CD4-positive, alpha-beta T cell treated with Interleukin-17A for 1 hour (primary cell): ENCODE results near the gene AUTS2.
"Not testable (repeated sequence)": the region's sequence is repeated elsewhere in the genome, so short reads cannot be mapped to it uniquely, and the experiment has no call there.

Source experiments
- DNase-seq: peaks from one replicate; pipeline ENCODE4 v3.0.0-alpha.2; 2020

Gene AUTS2

DNA sequence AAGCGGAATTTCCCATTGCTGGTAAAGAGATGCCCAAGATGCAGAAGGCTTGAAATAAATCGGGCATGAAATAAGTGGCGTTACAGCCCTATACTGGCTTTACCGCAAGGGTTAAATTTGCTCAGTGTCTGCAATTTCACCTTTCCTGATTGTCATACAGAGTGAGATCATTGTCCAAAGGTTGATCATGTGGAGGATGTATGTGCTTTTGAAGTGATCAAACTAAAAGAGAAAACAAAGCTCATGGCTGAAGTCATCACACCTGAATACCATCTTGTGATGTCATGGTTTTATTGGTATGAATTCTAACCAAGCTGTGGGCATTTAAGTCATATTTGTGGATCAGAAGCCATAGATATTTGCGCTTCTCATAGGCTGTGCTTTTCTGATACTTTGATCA, 635.5 kb downstream of the AUTS2 start:
- no peak for DNase-seq

DNA sequence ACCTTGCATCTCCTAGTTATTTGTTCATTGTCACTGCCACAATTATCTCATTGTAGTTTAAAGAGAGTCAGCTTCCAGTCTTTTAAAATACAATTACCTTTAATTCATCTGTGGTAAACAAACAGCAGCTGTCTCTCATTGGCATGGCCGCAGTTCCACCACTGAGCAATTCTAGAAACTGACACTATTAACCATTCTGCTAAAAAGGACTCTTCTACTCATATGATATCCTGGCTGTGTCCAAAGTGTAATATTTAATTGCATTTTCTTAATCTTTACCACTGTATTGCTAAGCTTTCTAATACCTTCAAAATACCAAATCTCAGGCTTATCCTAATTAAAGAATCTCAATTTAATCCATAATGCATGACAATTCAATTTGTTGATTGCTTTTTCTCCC, 639.0 kb downstream of the AUTS2 start:
- no peak for DNase-seq

DNA sequence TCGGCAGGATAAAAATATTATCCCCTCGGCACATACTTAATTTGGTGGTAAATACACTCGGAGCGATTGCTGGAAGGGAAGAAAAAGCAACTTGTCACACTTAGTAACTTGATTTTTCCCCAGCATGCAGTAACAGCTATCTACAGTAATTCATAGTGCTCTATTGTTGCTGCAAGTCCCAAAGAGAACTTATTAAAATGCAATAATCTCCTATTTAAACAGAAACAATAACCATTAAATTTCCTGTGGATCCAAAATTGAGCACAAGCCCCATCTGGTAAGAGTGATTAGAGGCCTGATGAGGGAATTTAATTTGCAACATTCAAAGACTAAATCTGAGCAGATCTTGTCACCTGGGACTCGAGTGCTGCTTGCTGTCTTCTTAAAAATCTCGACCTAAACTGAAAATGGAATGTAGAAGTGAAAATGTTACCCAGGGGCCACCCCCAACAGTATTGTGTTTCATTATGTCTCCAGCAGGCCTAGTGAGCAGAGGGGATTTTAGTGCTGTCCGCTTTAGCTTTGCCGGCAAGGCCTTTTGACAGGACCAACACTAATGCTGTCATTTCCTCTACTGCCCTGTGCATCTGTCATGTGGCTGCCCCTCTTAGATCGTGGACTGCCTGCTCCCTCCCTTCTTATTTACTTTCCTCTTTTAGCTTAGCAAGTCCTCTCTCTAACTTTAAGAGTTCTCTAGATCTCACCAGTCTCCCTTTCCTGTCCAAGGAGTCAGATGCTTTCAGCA, 639.7 kb downstream of the AUTS2 start:
- no peak for DNase-seq

DNA sequence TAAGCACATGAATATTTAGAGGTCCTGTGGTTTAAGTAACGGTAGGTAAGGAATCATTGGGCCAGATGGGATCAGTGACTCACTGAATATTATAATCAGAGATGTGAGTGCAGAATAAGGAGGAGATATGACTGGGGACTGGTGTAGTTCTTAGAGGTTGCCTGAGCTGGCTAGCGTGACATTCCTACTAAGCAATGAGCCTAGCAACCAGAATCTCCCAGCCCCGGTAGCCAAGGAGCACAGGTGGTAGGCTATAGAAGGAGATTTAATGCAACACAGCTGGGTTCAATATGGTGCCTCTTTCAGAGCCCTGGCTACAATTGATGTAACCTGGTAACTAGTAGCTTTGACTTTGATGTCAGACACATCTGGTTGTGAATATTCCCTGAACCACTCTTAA, 641.6 kb downstream of the AUTS2 start:
- no peak for DNase-seq

DNA sequence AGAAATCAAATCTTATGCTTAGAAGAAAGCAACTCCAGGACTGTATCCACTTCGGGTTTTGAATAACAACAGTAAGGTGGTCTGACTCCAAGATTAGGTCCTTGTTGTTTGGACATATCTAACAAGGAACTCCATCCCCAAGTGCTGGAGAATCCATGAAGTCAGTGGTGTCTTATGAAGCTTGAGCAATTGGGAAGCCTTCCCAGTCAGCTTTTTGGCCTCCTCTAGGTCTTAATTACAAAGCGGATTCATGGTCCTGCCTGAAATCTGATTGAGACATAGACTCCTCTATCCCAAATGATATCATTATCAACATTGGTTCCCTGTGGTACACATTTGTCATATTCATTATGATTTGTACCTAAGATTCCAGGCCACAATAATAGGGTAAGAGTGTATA, 642.6 kb downstream of the AUTS2 start:
- no peak for DNase-seq

DNA sequence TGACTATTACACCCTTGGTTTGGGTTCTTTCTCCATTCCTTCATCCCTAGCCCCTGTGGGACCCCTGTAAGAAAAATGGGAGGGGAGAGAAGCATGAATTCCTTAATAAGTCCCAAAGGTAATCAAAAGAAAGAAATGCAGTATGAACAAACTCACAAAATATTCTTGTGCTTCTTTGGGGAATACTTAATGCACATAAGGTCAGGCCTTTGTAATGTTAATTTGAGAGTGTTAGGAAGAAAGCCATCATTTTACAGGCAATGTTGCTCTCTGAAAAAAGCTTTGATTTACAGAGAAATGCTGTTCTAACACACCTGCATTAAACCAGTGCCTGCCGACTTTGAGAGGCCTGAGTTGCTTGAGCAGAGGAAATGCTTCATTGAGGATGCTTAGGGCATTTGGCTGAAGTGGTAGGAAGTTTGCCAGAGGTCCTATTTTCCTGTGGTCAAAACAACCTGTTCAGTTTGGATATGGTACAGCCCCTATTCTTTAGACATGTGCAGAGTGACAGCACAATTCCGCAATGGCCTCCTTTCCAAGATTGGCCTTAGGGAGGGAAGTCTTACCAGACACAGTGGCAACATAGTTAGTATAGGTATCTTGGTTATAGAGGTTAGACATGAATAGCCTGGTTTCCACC, 643.4 kb downstream of the AUTS2 start:
- DNase-seq: no peak

DNA sequence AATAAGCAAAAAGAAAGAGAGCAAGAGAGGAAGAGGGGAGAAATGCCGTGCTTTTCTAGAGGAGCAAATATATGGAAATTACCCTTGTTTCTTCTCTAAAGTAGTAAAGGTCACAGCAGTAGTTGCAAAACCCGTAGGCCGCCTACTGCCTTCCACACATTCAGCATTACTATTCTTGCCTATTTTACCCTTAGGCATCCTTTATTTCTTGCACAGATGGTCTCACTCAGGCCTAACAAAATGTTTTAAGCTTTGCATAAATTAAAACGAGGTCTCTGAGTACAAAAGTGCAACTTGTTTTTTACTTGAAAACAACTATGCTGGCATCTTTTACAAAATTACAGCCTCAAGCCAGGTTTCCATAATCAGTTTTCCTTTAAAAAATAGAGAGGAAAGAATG, 644.6 kb downstream of the AUTS2 start:
- DNase-seq: no peak

DNA sequence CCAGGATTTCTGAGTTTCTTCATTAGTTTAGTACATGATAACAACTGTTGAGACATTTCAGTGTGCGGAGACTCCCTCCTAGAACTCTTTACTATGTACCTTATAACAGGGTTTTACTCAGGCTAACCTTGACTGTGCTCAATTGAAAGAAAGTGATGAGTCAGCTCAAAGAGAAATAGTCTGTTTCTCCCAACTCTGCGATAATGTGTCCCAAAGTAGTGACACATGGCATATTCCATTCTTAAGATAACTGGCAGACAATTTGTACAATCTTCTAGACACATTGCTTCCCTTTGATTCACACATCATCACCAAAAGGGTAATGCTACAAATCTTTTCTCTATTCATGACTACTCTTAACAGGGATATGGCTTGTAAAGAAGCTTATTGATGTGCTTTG, 645.2 kb downstream of the AUTS2 start:
- DNase-seq: no peak

DNA sequence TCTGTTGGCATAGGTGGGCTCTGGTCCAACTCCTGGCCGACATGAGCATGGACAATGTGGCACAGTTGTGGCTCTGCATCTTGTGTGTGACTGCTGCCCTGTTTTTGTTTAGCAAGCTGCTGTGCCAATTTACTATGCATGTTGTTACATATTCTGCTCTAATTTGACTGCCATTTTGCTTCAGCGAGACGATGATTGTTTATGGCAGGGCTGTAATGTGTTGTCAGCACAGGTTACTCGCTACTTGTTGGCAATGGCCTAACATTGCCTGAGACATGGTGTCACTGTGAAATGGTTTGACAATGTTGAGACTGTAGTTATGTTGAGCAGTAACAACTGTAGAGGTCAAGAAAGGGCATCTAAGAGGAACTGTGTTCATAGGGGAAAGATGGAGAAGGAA, 659.6 kb downstream of the AUTS2 start:
- no peak for DNase-seq

DNA sequence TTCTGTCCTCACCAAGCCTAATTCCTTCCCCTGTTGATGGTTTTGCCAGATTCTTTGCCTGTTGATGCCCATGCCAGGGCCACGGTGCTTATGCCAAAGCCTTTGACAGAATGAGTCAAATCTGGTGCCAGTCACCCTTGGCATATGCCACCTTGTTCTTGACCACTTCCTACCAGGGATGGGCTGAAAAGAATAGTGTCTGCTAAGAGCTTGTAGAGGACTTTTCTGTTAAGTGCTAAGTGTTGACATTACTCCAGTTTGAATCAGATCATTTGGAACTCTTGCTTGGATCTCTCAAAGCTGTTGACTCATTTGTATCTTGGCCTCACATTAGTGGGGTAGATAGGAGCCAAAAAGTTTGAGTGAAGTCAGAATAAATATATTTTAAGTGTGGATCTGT, 661.2 kb downstream of the AUTS2 start:
- DNase-seq: no peak

DNA sequence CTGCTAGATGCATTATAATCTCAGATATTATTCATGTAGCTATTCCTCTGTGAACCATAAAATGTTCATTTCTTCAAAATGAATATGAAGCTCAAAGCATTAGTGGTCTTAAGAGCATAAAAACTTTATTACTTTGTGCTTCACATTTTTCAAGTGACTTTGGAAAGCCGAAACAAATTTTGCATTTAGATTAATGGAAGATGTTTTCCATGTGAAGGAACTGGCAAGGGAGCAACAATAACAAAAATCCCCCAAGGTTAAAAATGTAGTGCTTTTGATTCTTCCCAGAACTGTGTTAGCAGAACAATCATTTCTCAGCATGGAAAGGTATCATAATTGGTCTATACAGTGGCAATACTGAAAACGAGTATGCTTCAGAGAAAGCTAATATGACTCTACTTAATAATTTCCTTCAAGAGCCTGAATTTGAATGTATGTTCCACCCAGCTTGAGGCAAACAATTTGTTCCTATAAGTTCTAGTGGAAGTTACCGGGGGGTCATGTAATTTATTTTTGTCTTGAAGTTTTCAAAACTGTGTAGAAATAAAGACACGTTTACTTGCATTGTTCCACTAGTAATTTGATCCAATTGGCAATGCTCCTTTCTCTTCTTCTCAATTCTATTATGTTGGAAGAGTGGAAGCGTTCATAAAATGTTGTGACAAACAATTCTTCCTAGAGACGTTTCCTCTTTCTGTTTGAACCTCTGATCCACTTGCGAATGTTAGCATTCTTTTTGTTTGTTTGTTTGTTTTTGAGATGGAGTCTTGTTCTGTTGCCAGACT, 665.4 kb downstream of the AUTS2 start:
- no peak for DNase-seq

DNA sequence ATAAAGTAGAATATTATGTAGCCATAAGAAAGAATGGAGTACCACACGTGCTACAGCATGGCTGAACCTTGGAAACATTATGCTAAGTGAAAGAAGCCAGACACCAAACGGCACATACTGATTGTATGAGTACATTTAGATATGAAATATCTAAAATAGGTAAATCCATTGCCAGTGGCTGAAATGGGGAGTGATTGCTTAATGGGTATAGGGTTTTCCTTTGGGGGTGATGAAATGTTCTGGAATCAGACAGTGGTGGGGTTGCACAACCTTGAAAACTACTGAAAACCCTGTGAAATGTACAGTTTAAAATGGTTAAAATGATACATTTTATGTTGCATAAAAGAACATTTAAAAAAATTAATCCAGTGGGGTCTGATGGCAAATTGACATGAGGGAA, 667.9 kb downstream of the AUTS2 start:
- DNase-seq: no peak

DNA sequence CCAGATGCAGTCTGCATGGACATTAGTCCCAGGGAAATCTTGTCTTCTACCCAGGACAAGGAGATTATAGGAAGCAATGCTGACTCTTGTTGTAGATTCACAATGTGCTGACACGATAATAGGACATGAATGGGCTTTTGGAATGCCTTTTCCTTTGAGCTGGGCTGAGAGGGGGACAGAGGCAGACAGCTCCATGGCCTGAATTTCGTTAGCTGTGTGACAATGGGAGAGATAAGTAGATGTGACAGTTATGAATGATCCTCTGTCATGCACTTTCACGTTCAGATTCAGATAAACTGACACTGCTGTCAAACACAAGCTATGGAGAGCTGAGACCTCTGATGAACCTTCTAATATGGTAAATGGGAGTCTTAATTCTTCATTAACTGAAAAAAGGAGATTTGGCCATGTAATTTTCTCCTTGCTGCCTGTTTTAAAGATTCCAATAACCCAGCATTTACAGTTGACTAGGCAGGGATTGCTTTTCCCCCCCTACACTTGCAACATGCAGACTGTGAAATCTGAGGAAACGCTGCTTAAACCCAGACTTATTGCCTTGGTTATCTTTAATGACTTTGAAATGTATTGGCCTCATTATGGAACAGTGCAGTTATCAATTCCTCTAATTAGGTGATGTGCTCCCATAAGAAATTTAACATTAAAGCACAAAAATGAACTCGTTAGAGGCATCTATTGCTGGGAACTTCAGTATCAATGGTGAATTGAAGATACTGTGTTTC, 669.3 kb downstream of the AUTS2 start:
- no peak for DNase-seq

DNA sequence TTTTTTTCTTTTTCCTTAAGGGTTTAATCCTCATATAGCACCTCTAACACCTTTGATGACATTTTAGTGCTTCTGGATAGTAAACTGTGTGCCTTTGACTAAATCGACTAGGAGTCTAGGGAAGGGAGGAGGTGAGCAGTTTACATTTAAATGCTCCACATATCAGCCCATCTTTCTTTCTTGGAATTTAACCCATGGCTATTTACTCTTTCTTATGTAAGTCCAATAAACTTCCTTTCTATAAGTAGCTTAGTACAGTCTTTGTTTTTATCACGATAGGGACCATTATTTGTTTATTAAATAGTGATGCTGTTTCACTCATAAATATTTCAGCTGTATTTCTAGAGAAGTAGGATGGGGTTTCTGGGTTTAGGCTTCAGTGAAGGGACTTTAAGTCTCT, 669.9 kb downstream of the AUTS2 start:
- no peak for DNase-seq

DNA sequence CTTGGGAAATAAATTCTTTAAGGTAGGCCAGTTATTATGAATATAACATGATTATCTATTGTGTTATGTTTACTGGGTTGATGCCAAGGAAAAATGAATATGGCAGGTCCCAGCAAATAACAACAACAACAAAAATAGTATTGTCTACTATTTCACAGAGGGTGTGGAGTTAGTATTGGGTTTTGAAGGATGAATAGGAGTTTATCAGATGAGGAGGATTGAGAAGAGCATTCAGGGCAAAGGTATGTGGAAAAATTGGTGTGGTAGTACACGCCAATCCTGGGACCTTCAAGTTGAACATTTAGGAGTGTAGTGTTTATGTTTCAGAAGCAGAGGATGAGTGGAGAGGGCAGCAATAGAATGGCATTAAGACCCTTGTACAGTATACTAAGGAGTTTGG, 671.9 kb downstream of the AUTS2 start:
- no peak for DNase-seq

DNA sequence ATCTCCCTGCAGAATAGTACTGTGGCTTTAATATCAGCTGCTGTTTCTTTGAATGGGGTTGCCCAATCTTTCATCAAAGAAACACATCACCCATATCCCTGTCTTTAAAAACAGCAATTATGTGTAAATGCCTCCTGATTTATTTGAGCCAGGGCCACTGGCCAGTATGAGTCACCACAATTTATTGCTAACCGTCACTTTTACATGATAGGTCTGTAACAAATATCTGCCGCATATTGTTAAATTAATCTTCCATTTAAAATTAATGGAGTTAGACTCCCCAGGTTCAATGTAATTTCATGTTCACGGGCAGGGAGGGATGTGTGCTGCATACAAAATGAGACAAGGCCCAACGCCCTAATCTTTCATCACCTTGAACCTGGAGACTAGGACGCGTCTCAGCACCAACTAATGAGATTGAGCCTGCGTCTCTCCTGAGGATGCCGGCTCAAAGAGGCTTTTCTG, 673.4 kb downstream of the AUTS2 start:
- no peak for DNase-seq

DNA sequence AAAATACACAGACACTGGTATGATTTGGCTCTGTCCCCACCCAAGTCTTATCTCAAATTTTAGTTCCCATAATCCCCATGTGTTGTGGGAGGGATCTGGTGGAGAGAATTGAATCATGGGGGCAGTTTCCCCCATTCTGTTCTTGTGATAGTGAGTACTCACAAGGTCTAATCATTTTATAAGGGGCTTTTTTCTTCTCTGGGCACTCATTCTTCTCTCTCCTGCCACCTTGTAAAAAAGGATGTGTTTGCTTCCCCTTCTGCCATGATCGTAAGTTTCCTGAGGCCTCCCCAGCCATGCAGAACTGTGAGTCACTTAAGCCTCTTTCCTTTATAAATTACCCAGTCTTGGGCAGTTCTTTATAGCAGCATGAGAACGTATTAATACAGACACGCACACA, 677.3 kb downstream of the AUTS2 start:
- not testable (repeated sequence) for DNase-seq

DNA sequence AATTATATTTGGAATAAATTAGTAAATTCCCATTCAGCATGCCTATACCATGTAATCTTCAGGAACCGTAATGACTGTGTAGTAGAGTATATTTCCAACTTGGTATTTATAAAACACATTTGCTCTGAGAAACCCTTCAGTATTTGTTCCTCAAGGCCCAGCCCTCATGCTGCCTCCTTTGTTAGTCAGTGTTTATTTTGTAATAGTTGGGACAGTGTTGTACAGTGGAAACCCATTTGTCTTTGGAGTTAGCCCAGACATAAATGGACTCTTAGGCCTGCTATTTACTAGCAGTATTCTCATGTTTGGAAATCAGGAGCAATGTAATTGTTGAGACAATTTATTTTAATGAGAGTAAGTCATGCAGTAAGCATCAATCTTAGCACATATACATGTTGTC, 686.9 kb downstream of the AUTS2 start:
- no peak for DNase-seq

DNA sequence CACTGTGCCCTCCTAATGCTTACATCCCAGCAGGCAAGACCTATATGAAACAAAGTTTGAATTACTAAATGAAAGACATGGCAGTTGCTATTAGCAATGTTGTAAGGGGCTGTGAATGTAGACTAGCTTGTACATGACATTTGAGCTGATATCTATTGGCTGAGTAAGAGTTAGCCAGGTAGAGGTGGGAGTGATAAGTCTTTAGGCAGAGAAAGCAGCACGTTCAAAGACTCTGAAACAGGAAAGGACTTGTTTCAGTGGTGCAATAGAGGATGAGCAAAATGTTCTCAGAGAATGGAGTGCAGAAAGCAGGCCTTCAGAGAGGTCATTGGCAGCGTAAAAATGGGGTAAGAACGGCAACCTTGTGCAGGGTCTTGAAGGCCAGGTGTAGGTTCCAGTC, 687.6 kb downstream of the AUTS2 start:
- no peak for DNase-seq

DNA sequence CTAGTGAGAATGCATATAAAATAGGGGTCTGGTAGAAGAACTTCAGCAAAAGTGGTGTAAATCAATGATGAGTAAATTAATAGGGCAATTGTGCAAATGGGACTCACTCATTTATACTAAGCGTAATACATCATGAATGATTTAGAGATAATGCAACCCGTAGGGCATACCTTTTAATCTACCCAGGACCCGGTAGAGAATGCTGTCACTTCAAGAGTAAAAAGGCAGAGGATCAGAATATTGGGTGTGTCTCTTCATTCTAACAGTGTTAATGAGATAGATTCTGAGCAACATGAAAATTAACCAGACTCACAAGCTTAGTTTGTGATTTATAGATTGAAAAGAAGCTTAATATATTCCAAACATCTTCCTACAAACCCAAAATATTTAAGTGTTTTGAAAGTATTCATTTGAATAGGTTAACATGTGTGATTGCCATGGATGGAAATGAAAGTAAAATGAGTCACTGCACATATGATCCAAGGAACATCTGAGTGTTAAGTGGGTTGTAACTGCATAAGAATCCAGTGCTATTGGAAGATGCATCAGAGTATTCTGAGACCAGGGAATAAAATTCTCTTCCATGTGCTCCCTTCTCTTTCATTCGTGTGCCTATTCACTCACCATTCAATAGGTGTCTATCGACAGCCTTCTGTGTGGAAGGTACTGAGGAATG, 690.6 kb downstream of the AUTS2 start:
- DNase-seq: no peak

DNA sequence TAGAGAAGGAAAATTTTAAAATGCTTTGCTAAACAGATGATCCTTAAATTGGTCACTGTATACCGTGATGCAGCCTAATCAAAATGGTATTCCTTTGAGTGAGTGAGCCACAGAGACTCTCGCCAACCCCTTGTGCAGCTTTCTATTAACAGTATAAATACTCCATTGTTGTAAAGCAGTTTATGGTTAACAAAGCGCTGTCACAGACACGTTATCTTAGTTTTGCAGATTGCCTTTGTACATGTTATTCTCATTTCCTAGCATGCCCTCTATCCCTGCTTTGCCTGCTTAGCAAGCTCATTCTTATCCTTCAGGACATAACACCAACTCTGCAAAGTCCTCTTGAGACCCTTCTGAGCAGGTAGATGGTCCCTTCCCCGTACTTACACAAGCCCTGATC, 694.4 kb downstream of the AUTS2 start:
- DNase-seq: no peak

DNA sequence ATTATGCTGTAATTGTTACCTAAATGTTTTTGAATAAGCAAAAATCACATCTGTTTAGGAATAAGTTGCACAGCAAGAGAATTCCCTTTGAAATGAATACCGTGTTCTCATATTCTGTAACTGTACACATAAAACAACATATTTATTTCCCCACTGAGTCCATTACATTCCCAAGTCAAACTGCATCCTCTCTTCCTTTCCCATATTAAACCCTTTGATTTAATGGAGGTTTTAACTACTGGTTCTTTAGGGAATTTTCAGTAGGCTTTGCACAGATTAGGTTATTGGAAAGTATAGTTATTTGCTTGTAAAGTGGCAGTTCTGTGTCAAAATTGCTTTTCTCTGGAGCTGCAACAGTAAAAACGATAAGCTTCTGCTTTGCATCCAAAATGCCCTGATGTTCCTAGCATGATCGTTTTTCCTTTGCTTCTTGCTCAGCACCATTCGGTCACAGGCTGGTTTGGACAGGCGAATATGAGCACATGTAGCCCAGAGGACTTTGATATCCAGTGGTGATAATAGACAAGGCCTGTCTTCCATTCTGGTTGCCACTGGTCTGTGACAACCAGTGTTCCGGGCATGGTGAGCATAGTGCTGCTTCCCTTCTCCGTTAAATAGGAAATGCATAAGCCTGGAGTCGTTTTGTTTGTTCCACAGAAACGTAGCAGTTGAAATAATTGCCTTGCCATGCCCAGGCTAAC, 696.1 kb downstream of the AUTS2 start:
- DNase-seq: no peak
